NAMALWA (cell line): Measurements from ENCODE around the gene ZNF175.

Source experiments
- DNase-seq: peaks from one replicate; pipeline ENCODE4 v3.0.0-alpha.2; 2015; ENCODE audit warnings: low spot score

ZNF175 gene

GRCh38 chr19:51550848-51551672 is 20.0 kb upstream of the ZNF175 start:
- no peak for DNase-seq

GRCh38 chr19:51551673-51552432 is 19.2 kb upstream of the ZNF175 start:
- no peak for DNase-seq

DNA sequence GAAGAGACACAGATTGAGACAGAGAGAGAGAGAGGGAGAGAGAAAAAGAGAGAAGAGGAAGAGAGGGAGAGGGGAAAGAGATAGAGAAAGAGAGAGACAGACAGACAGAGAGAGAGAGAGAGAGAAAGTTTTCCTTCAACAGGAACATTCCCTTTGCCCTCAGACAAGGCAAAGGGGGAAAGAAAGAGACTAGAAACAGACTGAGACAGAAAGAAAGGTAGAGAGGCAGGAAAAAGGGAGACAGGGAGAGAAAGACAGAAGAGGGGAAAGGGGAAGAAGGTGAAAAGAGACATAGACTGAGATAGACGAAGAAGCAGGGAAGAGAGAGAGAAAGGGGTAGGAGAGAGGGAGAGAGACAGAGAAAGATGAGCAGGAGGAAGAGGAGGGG is 18.5 kb upstream of the ZNF175 start:
- DNase-seq: no peak

DNA sequence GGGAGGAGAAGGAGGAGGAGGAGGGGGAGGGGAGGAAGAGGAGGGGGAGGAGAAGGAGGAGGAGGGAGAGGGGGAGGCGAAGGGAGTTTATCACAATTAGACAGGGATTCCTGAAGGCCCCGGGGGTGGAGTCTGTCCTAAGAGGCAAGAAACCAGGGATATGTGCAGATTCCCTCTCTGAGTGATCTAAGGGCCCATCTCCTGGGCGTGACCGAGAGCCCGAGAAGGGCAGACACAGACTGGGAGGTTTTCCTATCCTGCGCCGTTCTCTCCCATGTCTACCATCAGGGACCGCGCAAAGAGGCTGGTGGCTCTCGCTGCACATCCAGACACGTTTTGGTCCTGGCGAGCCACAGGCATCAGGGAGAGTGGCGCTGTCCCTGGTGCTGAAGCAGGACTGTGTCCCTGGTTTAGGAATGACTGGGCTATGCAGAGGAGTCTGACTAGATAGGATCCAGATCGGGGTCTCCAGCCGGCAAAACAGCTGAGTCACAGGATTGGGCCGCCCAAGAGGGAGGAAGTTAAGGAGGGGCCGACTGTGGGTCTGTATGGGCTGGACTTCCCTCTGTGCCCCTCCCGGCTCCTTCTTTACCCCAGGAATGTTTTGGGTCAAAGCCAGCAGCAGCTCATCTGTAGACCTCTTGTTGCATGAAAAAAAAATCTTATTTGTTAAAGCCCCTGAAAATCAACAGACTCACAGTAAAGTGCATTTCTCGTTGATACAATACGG is 17.9 kb upstream of the ZNF175 start:
- DNase-seq: peak; percentile 8

- no peak for DNase-seq
Observed at GRCh38 chr19:51559240-51559639, 11.8 kb upstream of the ZNF175 start.

DNA sequence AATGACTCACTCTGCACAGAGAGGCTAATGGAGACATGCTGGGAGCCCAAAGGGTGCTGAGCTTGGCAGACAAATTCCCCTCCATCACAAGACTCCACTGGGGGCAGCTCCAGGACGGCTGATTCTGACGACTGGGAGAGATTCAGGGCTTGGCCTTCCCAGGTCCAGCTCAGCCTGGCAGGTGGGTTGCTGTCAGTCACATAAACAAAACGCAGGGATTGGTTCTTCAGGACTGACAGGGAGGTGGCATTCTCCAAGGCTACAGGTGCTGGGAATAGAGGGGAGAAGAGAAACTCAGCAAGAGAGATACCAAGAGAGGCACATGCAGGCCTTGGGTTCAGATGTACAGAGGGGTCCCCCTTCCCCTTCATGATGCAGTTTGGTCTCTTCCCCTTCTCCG is 10.7 kb upstream of the ZNF175 start:
- no peak for DNase-seq

DNA sequence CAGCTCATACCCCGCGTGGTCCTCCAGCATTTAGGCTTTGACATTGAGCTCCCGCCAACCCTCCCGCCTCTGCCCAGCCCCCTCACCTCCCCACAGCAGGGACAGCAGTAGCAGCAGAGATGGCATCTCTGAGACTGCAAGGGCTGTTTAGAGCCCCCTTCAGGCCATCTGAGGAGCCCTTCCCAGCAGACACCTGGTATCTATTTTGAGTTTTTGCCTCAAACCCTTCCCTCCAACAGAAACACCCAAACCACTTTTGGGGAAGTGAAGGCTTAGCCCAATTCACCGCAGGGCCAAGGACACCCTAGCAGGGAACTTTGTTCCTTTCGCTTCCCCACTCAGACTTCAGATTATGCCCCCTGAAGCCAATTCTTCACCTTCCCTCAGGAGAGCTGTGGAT is 6.3 kb upstream of the ZNF175 start:
- peak; percentile 6 for DNase-seq

DNA sequence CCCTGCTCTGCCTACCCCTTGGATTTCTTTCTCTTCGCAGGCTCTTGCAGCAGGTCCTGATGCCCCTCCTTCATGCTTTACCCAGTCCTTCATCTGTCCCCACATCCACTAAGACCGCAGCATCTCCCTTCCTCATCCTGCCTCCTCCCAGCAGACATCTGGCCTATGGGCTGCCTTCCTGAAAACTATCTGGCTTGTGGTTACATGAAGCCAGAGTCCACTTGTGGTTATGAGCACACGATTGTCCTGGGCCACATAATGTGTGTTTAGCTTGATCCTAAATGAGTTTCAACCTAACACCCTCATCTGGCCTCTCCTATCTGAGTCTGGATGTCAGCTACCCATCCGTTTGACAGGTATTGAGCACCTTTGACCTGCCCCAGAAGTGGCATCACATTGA is 5.5 kb upstream of the ZNF175 start:
- no peak for DNase-seq

DNA sequence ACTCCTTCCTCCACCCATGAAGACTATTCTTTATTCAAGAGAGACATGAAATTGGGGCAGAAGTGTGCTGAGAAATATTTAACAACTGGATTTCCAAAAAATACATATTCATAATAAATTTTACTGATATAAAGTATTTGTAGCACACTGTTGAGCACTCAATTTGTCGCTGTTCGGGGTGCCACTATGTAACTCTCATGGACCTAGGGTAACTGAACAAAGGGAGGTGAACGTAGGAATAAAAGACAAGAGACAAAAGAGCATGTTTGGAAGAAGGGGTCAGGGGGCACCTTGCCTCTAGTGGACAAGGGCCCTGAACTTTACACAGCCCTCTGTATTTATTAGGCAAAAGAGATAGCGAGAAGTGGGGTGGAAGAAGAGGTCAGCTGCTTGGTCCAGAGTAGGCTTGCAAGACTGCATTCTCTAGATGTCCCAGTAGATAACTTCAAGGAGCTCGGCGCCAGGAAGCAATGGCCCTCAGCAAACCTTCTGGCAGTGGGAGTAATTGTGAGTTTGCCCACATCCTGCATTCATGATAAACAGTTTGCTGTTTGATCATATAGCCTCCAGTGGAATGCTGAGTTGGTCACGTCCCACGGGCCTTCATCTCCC is 4.5 kb upstream of the ZNF175 start:
- DNase-seq: no peak

DNA sequence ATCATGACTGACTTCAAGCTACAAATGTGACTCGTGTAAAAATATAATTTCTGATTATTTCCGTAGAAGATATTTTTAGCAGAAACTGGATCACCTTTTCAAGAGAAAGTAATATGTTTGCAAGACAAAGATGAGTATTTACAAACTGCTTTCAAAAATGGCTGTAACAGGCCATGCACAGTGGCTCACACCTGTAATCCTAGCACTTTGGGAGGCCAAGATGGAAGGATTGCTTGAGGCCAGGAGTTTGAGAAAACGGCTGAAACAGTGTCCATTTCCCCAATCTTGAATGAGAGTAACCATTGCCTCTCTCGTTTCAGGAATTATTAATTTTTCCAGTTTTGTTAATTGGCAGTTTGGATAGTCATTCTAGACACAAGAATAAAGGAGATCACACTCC is 3.5 kb upstream of the ZNF175 start:
- no peak for DNase-seq

- DNase-seq: no peak
Observed at GRCh38 chr19:51568456-51568855, 2.6 kb upstream of the ZNF175 start.

GRCh38 chr19:51571599-51571998 is 516 bp downstream of the ZNF175 start:
- no peak for DNase-seq

DNA sequence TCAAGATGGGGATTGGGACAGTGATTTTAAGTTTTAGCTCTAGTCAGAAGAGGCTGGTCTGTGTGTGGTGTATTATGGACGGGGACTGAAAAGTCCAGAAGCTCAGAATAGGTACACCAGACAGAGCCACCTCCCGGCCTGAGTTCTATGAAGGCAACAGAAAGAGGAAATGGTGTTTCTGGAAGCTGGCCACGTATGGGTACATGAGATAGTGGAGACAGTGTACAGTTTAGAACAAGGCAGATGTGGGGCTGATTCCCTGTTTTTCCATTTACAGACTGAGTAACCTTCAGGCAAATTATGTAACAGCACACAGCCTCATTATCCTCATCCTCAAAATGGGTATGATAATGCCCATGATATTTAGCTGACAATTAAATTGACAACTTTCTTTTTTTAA is 1.3 kb downstream of the ZNF175 start:
- DNase-seq: no peak

GRCh38 chr19:51572908-51573307 is 1.8 kb downstream of the ZNF175 start:
- DNase-seq: no peak

DNA sequence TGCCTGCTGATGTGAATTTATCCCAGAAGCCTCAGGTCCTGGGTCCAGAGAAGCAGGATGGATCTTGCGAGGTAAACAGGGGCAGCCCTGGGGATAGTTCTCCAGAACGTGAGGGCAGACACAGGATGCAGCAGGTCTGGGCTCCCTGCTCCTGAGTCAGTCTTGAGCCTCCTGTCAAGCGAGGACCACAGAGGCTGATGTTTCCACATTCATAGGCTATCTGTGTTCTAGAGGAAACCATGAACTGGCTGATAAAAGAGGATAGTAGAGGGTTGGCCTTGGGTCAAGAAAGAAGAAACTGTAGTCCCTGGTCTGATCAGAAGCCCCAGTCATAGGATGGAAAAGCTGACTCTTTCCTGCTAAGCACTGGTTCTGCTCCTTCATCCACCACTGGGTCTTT is 2.2 kb downstream of the ZNF175 start:
- no peak for DNase-seq

DNA sequence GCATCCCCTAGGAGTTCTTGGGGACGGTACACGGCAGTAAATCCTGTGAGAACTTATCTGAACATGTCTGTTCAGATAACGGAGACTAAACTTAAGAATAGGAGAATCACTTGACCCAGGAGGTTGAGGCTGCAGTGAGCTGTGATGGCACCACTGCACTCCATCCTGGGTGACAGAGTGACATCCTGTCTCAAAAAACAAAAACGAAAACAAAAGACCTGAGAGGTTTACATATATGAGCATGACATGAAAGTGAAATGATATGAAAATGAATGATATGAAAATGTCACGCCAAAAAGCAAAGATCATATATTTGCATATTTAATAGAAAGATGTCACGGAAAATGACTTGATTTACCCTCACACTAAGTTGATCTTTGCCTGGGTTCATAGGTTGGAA is 5.8 kb downstream of the ZNF175 start:
- DNase-seq: no peak

GRCh38 chr19:51586103-51586728 is 15.1 kb downstream of the ZNF175 start:
- no peak for DNase-seq

DNA sequence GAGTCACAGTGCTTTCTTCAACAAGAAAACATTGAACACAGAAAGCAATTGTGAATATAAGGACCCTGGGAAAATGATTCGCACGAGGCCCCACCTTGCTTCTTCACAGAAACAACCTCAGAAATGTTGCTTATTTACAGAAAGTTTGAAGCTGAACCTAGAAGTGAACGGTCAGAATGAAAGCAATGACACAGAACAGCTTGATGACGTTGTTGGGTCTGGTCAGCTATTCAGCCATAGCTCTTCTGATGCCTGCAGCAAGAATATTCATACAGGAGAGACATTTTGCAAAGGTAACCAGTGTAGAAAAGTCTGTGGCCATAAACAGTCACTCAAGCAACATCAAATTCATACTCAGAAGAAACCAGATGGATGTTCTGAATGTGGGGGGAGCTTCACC is 15.7 kb downstream of the ZNF175 start:
- DNase-seq: no peak

DNA sequence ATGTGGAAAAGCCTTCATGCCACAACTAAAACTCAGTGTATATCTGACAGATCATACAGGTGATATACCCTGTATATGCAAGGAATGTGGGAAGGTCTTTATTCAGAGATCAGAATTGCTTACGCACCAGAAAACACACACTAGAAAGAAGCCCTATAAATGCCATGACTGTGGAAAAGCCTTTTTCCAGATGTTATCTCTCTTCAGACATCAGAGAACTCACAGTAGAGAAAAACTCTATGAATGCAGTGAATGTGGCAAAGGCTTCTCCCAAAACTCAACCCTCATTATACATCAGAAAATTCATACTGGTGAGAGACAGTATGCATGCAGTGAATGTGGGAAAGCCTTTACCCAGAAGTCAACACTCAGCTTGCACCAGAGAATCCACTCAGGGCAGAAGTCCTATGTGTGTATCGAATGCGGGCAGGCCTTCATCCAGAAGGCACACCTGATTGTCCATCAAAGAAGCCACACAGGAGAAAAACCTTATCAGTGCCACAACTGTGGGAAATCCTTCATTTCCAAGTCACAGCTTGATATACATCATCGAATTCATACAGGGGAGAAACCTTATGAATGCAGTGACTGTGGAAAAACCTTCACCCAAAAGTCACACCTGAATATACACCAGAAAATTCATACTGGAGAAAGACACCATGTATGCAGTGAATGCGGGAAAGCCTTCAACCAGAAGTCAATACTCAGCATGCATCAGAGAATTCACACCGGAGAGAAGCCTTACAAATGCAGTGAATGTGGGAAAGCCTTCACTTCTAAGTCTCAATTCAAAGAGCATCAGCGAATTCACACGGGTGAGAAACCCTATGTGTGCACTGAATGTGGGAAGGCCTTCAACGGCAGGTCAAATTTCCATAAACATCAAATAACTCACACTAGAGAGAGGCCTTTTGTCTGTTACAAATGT is 16.4 kb downstream of the ZNF175 start:
- no peak for DNase-seq

- DNase-seq: no peak
Observed at GRCh38 chr19:51589511-51589910, 18.4 kb downstream of the ZNF175 start.

- DNase-seq: no peak
Observed at GRCh38 chr19:51590441-51590840, 19.4 kb downstream of the ZNF175 start.
